Mesenchymal stem cell (in vitro differentiated cells and primary cell): Measurements from ENCODE around the gene RARB.

Experiments used
- DNase-seq: peaks from one replicate; pipeline ENCODE4 v3.0.0-alpha.2; 2013
- H2AFZ ChIP-seq: one replicate; pipeline ENCODE4 v1.6.1; 2013; ENCODE audit warnings: low read depth, mild to moderate bottlenecking, control low read depth, inconsistent platforms, low read length, moderate library complexity
- H2AK5ac ChIP-seq: 2 replicates; pipeline ENCODE4 v1.6.1; 2013; ENCODE audit warnings: low read length, moderate library complexity, mild to moderate bottlenecking, inconsistent platforms; ENCODE audit not compliant: severe bottlenecking
- H2BK120ac ChIP-seq: one replicate; pipeline ENCODE4 v1.6.1; 2013; ENCODE audit warnings: low read depth, mild to moderate bottlenecking, inconsistent platforms, low read length, moderate library complexity
- H2BK12ac ChIP-seq, 2 experiments: one replicate each; pipeline ENCODE4 v1.6.1; 2013; ENCODE audit warnings: inconsistent platforms in 2 of 2, low read length in 2 of 2, mild to moderate bottlenecking in 2 of 2, moderate library complexity in 2 of 2, control low read depth in 1 of 2
- H2BK15ac ChIP-seq: one replicate; pipeline ENCODE4 v1.6.1; 2013; ENCODE audit warnings: mild to moderate bottlenecking, low read depth, inconsistent platforms; ENCODE audit not compliant: poor library complexity, severe bottlenecking
- H2BK5ac ChIP-seq: 2 replicates; pipeline ENCODE4 v1.6.1; 2013; ENCODE audit warnings: low read depth, mild to moderate bottlenecking, low read length, control low read depth, inconsistent platforms; ENCODE audit not compliant: poor library complexity, severe bottlenecking
- H3K14ac ChIP-seq, 2 experiments: one replicate each; pipeline ENCODE4 v1.6.1; 2013; ENCODE audit warnings: inconsistent platforms in 2 of 2, low read length in 2 of 2, control low read depth in 1 of 2, mild to moderate bottlenecking in 1 of 2, moderate library complexity in 1 of 2
- H3K18ac ChIP-seq, 2 experiments: one replicate each; pipeline ENCODE4 v1.6.1; 2013; ENCODE audit warnings: inconsistent platforms in 2 of 2, low read length in 2 of 2, control low read depth in 1 of 2, low read depth in 1 of 2, mild to moderate bottlenecking in 1 of 2
- H3K23ac ChIP-seq, 2 experiments: one replicate each; pipeline ENCODE4 v1.6.1; 2013; ENCODE audit warnings: inconsistent platforms in 2 of 2, low read length in 2 of 2, mild to moderate bottlenecking in 2 of 2, moderate library complexity in 2 of 2, control low read depth in 1 of 2
- H3K27ac ChIP-seq: 2 replicates; pipeline ENCODE4 v1.5.1; 2013; ENCODE audit warnings: mild to moderate bottlenecking, moderate library complexity, low read length, control low read depth, inconsistent platforms; ENCODE audit not compliant: poor library complexity, severe bottlenecking
- H3K27me3 ChIP-seq, 2 experiments: 2 replicates each; pipeline versions ENCODE4 v1.6.1 to v1.7.0; 2013; ENCODE audit warnings: low read length in 2 of 2, mild to moderate bottlenecking in 2 of 2, moderate library complexity in 2 of 2, control low read depth in 1 of 2, inconsistent platforms in 1 of 2; ENCODE audit not compliant: control insufficient read depth in 1 of 2, insufficient read depth in 1 of 2
- H3K36me3 ChIP-seq, 2 experiments: 2 replicates each; pipeline versions ENCODE4 v1.6.1 to v1.7.0; 2013; ENCODE audit warnings: low read length in 2 of 2, control low read depth in 1 of 2, inconsistent platforms in 1 of 2, low read depth in 1 of 2, mild to moderate bottlenecking in 1 of 2; ENCODE audit not compliant: insufficient read depth in 2 of 2, control insufficient read depth in 1 of 2
- H3K4ac ChIP-seq, 2 experiments: one replicate each; pipeline ENCODE4 v1.6.1; 2013; ENCODE audit warnings: inconsistent platforms in 2 of 2, low read length in 2 of 2, mild to moderate bottlenecking in 2 of 2, moderate library complexity in 2 of 2, control low read depth in 1 of 2, low read depth in 1 of 2
- H3K4me1 ChIP-seq: 2 replicates; pipeline ENCODE4 v1.6.1; 2013; ENCODE audit warnings: low read depth, low read length, control low read depth; ENCODE audit not compliant: control insufficient read depth, insufficient read depth
- H3K4me2 ChIP-seq: 2 replicates; pipeline ENCODE4 v1.6.1; 2013; ENCODE audit warnings: low read length, mild to moderate bottlenecking, inconsistent platforms; ENCODE audit not compliant: poor library complexity, severe bottlenecking
- H3K4me3 ChIP-seq, 2 experiments: 2 replicates each; pipeline versions ENCODE4 v1.5.1 to v1.7.0; 2013; ENCODE audit warnings: low read length in 2 of 2, mild to moderate bottlenecking in 2 of 2, control low read depth in 1 of 2, low read depth in 1 of 2; ENCODE audit not compliant: insufficient read depth in 1 of 2
- H3K79me1 ChIP-seq: replicated peaks from 2 replicates; pipeline ENCODE4 v1.6.1; 2013; ENCODE audit warnings: mild to moderate bottlenecking, control low read depth, low read length, inconsistent platforms; ENCODE audit not compliant: poor library complexity, severe bottlenecking
- H3K9ac ChIP-seq: 2 replicates; pipeline ENCODE4 v1.7.0; 2013; ENCODE audit warnings: mild to moderate bottlenecking, low read length, moderate library complexity
- H3K9me3 ChIP-seq: 2 replicates; pipeline ENCODE4 v1.7.0; 2013; ENCODE audit warnings: mild to moderate bottlenecking, low read length; ENCODE audit not compliant: control insufficient read depth
- H4K8ac ChIP-seq: one replicate; pipeline ENCODE4 v1.6.1; 2013; ENCODE audit warnings: inconsistent platforms, mild to moderate bottlenecking, low read length, moderate library complexity
- H4K91ac ChIP-seq: one replicate; pipeline ENCODE4 v1.6.1; 2013; ENCODE audit warnings: mild to moderate bottlenecking, low read length, inconsistent platforms
- WGBS: methylation state at CpG from one replicate; pipeline ENCODE4 v1.1.7; 2013; ENCODE audit warnings: mixed read lengths; 5-methylcytosine and 5-hydroxymethylcytosine counted together

Gene RARB

GRCh38 chr3:25536521-25537391 is 108.7 kb downstream of the RARB start:
- H3K4ac ChIP-seq: no peak overlapping the region
- no peak for DNase-seq

GRCh38 chr3:25537516-25537915 is 109.5 kb downstream of the RARB start:
- H2BK120ac ChIP-seq: no peak overlapping the region
- no peak overlapping the region for H3K27ac ChIP-seq
- no peaks in the 10 kb centered on the region for H3K9me3 ChIP-seq
- H2BK15ac ChIP-seq: no peak overlapping the region
- no peak overlapping the region for H2BK12ac ChIP-seq
- H3K27me3 ChIP-seq: no peaks in the 10 kb centered on the region
- H3K23ac ChIP-seq: no peak overlapping the region
- no peak for DNase-seq
- H2AFZ ChIP-seq: no peak overlapping the region
- H3K9ac ChIP-seq: no peak overlapping the region
- no peak overlapping the region for H3K4ac ChIP-seq
- no peak overlapping the region for H3K4me3 ChIP-seq
- H3K4me2 ChIP-seq: no peak overlapping the region
- no peak overlapping the region for H2AK5ac ChIP-seq
- H3K14ac ChIP-seq: no peak overlapping the region
- H4K91ac ChIP-seq: no peak overlapping the region
- H2BK5ac ChIP-seq: no peak overlapping the region
- H3K36me3 ChIP-seq: no peaks in the 10 kb centered on the region
- WGBS: 78% methylated on average over 3 of the region's 3 CpGs
- no peaks in the 10 kb centered on the region for H3K79me1 ChIP-seq
- H3K18ac ChIP-seq: peak overlapping the region in 1 of 2 experiments; percentile 12
- no peaks in the 10 kb centered on the region for H3K4me1 ChIP-seq
- H4K8ac ChIP-seq: no peak overlapping the region

More at GRCh38 chr3:25536521-25537391, 108.7 kb downstream of the RARB start:
- H2BK12ac ChIP-seq: no peak overlapping the region
- H2AK5ac ChIP-seq: no peak overlapping the region
- no peak overlapping the region for H3K14ac ChIP-seq
- no peak overlapping the region for H2AFZ ChIP-seq
- 85% methylated on average over 6 of the region's 7 CpGs for WGBS
- no peak overlapping the region for H3K9ac ChIP-seq
- H2BK120ac ChIP-seq: no peak overlapping the region
- H3K4me1 ChIP-seq: no peaks in the 10 kb centered on the region
- no peak overlapping the region for H4K91ac ChIP-seq
- H3K27me3 ChIP-seq: no peaks in the 10 kb centered on the region
- no peaks in the 10 kb centered on the region for H3K79me1 ChIP-seq
- H4K8ac ChIP-seq: no peak overlapping the region
- no peak overlapping the region for H3K27ac ChIP-seq
- H3K9me3 ChIP-seq: peaks cover 5% of the 10 kb centered on the region
- H2BK15ac ChIP-seq: no peak overlapping the region
- no peak overlapping the region for H3K4me2 ChIP-seq
- no peak overlapping the region for H3K23ac ChIP-seq
- H3K4me3 ChIP-seq: no peak overlapping the region
- H2BK5ac ChIP-seq: no peak overlapping the region
- peak overlapping the region in 1 of 2 experiments; percentile 12 for H3K18ac ChIP-seq
- H3K36me3 ChIP-seq: no peaks in the 10 kb centered on the region

GRCh38 chr3:25540273-25540672 is 112.2 kb downstream of the RARB start:
- no peak overlapping the region for H2BK120ac ChIP-seq
- no peaks in the 10 kb centered on the region for H3K9me3 ChIP-seq
- no peak overlapping the region for H3K9ac ChIP-seq
- H3K4me1 ChIP-seq: no peaks in the 10 kb centered on the region
- no peak overlapping the region for H2AFZ ChIP-seq
- no peaks in the 10 kb centered on the region for H3K79me1 ChIP-seq
- H3K36me3 ChIP-seq: no peaks in the 10 kb centered on the region
- H3K14ac ChIP-seq: no peak overlapping the region
- H2BK12ac ChIP-seq: no peak overlapping the region
- H2BK15ac ChIP-seq: no peak overlapping the region
- H3K23ac ChIP-seq: no peak overlapping the region
- no peaks in the 10 kb centered on the region for H3K27me3 ChIP-seq
- 95% methylated on average over 4 of the region's 5 CpGs for WGBS
- no peak overlapping the region for H2BK5ac ChIP-seq
- no peak for DNase-seq
- no peak overlapping the region for H3K4ac ChIP-seq
- no peak overlapping the region for H3K18ac ChIP-seq
- H4K8ac ChIP-seq: no peak overlapping the region
- no peak overlapping the region for H2AK5ac ChIP-seq
- H4K91ac ChIP-seq: no peak overlapping the region
- H3K27ac ChIP-seq: no peak overlapping the region
- no peak overlapping the region for H3K4me3 ChIP-seq
- H3K4me2 ChIP-seq: no peak overlapping the region

- H3K4ac ChIP-seq: no peak overlapping the region
- no peak overlapping the region for H3K4me3 ChIP-seq
These were observed 114.5 kb downstream of the RARB start for GRCh38 chr3:25542492-25543039.

More at GRCh38 chr3:25542492-25543039, 114.5 kb downstream of the RARB start:
- Histone ChIP-seq H2BK5ac (no peak overlapping the region), H3K23ac (no peak overlapping the region), H2BK12ac (no peak overlapping the region), H2AFZ (no peak overlapping the region), H3K79me1 (no peaks in the 10 kb centered on the region), H4K91ac (no peak overlapping the region), H2BK15ac (no peak overlapping the region), H3K18ac (no peak overlapping the region), H3K27ac (no peak overlapping the region), H4K8ac (no peak overlapping the region), H3K4me2 (no peak overlapping the region), H3K9ac (no peak overlapping the region), H3K9me3 (no peaks in the 10 kb centered on the region), H3K36me3 (no peaks in the 10 kb centered on the region), H3K4me1 (no peaks in the 10 kb centered on the region), H3K14ac (no peak overlapping the region), H3K27me3 (no peaks in the 10 kb centered on the region), H2BK120ac (no peak overlapping the region), H2AK5ac (no peak overlapping the region)
- 100% methylated on average over 1 of the region's 1 CpG for WGBS
- DNase-seq: no peak
